KOPT-K1 (cell line): ENCODE results near the gene IL1F10.

Source experiments
- H3K27ac ChIP-seq: fragments of 200-600 bp; sonication (generic); 2 replicates; pipeline ENCODE4 v1.5.1; 2016; ENCODE audit warnings: antibody characterized with exemption, mild to moderate bottlenecking, low read depth, low read length; ENCODE audit not compliant: poor library complexity, severe bottlenecking
- H3K36me3 ChIP-seq: fragments of 200-600 bp; sonication (generic); 2 replicates; pipeline ENCODE4 v1.5.1; 2017; ENCODE audit warnings: antibody characterized with exemption, mild to moderate bottlenecking, low read length, moderate library complexity; ENCODE audit not compliant: insufficient read depth
- H3K9me3 ChIP-seq: fragments of 200-600 bp; sonication (generic); 2 replicates; pipeline ENCODE4 v1.5.1; 2017; ENCODE audit warnings: antibody characterized with exemption, low read length, mild to moderate bottlenecking; ENCODE audit not compliant: insufficient read depth, poor library complexity, severe bottlenecking

The IL1F10 gene

GRCh38 chr2:113068249-113068648 is 479 bp downstream of the IL1F10 start:
- Histone ChIP-seq H3K36me3 (no peaks in the 10 kb centered on the region), H3K9me3 (peaks cover 12% of the 10 kb centered on the region), H3K27ac (no peak overlapping the region)

GRCh38 chr2:113068706-113069485 is 1.1 kb downstream of the IL1F10 start:
- Histone ChIP-seq H3K9me3 (peaks cover 12% of the 10 kb centered on the region), H3K27ac (no peak overlapping the region), H3K36me3 (no peaks in the 10 kb centered on the region)

GRCh38 chr2:113069676-113070605 is 2.2 kb downstream of the IL1F10 start:
- Histone ChIP-seq H3K27ac (no peak overlapping the region), H3K36me3 (no peaks in the 10 kb centered on the region), H3K9me3 (peaks cover 9% of the 10 kb centered on the region)

- Histone ChIP-seq H3K9me3 (peaks cover 2% of the 10 kb centered on the region), H3K27ac (no peak overlapping the region), H3K36me3 (no peaks in the 10 kb centered on the region)
These were observed 2.8 kb downstream of the IL1F10 start for GRCh38 chr2:113070606-113070975.

- Histone ChIP-seq H3K9me3 (no peaks in the 10 kb centered on the region), H3K36me3 (no peaks in the 10 kb centered on the region), H3K27ac (no peak overlapping the region)
These were observed 4.8 kb downstream of the IL1F10 start for GRCh38 chr2:113072584-113072983.

- no peaks in the 10 kb centered on the region for H3K36me3 ChIP-seq
- H3K9me3 ChIP-seq: no peaks in the 10 kb centered on the region
These were observed 5.6 kb downstream of the IL1F10 start for GRCh38 chr2:113073325-113073834.

GRCh38 chr2:113075030-113075429 is 7.3 kb downstream of the IL1F10 start:
- Histone ChIP-seq H3K9me3 (no peaks in the 10 kb centered on the region), H3K36me3 (no peaks in the 10 kb centered on the region), H3K27ac (no peak overlapping the region)

More at GRCh38 chr2:113073325-113073834, 5.6 kb downstream of the IL1F10 start:
- no peak overlapping the region for H3K27ac ChIP-seq

GRCh38 chr2:113075600-113075999 is 7.8 kb downstream of the IL1F10 start:
- Histone ChIP-seq H3K9me3 (no peaks in the 10 kb centered on the region), H3K36me3 (no peaks in the 10 kb centered on the region), H3K27ac (no peak overlapping the region)

GRCh38 chr2:113076954-113077669 is 9.3 kb downstream of the IL1F10 start:
- Histone ChIP-seq H3K9me3 (no peaks in the 10 kb centered on the region), H3K36me3 (no peaks in the 10 kb centered on the region), H3K27ac (no peak overlapping the region)

- H3K9me3 ChIP-seq: no peaks in the 10 kb centered on the region
- H3K27ac ChIP-seq: no peak overlapping the region
- no peaks in the 10 kb centered on the region for H3K36me3 ChIP-seq
These were observed 10.2 kb downstream of the IL1F10 start for GRCh38 chr2:113077921-113078320.

GRCh38 chr2:113078350-113078839 is 10.6 kb downstream of the IL1F10 start:
- no peaks in the 10 kb centered on the region for H3K9me3 ChIP-seq
- H3K27ac ChIP-seq: no peak overlapping the region
- no peaks in the 10 kb centered on the region for H3K36me3 ChIP-seq

GRCh38 chr2:113079131-113079530 is 11.4 kb downstream of the IL1F10 start:
- Histone ChIP-seq H3K36me3 (no peaks in the 10 kb centered on the region), H3K9me3 (no peaks in the 10 kb centered on the region), H3K27ac (no peak overlapping the region)

GRCh38 chr2:113080134-113080533 is 12.4 kb downstream of the IL1F10 start:
- no peaks in the 10 kb centered on the region for H3K9me3 ChIP-seq
- no peak overlapping the region for H3K27ac ChIP-seq
- H3K36me3 ChIP-seq: no peaks in the 10 kb centered on the region

- no peak overlapping the region for H3K27ac ChIP-seq
- H3K36me3 ChIP-seq: no peaks in the 10 kb centered on the region
- no peaks in the 10 kb centered on the region for H3K9me3 ChIP-seq
These were observed 13.9 kb downstream of the IL1F10 start for GRCh38 chr2:113081488-113082210.
